ENCODE data around the gene NT5C1B. TPM values are rescaled to one million over a fixed set of nuclear protein-coding genes. Genes with fewer than 3 reads are reported as not detected.
"Not testable (repeated sequence)": the region's sequence is repeated elsewhere in the genome, so short reads cannot be mapped to it uniquely, and the experiment has no call there.

Gene NT5C1B
- not detected for total RNA-seq

DNA sequence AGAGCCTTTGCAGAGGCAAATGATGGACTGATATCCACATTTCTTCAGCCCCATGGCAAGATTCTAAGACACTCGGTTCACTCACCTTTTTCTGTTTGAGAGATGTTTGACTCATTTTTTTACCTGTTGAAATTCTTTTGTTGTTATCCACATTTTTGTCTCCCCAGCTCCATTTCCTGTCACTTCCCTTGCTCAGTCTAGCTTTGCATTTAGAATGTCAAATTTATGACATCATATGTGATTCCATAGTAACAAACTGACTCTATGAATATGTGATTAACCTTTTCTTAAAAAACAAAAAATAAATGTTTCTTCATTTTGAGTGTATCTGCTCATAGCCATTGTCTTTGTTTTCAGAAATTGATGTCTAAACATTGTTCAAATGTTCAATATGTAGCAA lies at the start of gene NT5C1B:
Gene NT5C1B (minus strand): TSS at position 216 of the 400 bp plus-strand sequence. CDS start 101 bp downstream, at position 115.
- H3K36me3 ChIP-seq (replicated peaks in 1 of 2; ENCODE audit: insufficient read depth in 1 of 2, low read depth in 2 of 2), result no peaks in the 10 kb centered on the region
- no peak within 1 kb of the TSS for H3K27ac ChIP-seq
- TF ChIP-seq, protein P1, sequence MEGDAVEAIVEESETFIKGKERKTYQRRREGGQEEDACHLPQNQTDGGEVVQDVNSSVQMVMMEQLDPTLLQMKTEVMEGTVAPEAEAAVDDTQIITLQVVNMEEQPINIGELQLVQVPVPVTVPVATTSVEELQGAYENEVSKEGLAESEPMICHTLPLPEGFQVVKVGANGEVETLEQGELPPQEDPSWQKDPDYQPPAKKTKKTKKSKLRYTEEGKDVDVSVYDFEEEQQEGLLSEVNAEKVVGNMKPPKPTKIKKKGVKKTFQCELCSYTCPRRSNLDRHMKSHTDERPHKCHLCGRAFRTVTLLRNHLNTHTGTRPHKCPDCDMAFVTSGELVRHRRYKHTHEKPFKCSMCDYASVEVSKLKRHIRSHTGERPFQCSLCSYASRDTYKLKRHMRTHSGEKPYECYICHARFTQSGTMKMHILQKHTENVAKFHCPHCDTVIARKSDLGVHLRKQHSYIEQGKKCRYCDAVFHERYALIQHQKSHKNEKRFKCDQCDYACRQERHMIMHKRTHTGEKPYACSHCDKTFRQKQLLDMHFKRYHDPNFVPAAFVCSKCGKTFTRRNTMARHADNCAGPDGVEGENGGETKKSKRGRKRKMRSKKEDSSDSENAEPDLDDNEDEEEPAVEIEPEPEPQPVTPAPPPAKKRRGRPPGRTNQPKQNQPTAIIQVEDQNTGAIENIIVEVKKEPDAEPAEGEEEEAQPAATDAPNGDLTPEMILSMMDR (IDR thresholded peaks at IDR 0.05), result no peak
- TF ChIP-seq POLR2A (IDR thresholded peaks at IDR 0.05), result no peak
- no peak within 1 kb of the TSS for H3K4me3 ChIP-seq
- H3K9me3 ChIP-seq, result no peaks in the 10 kb centered on the region
- DNase-seq (no peak), ATAC-seq (no peak)
- WGBS, 2 donors, result 82 to 93% methylated on average over 1 of the region's 1 CpG
- H3K27me3 ChIP-seq, result no peaks in the 10 kb centered on the region
- no peaks in the 10 kb centered on the region for H3K4me1 ChIP-seq
- intact Hi-C loops (cut with DNase I), result no loop called here

DNA sequence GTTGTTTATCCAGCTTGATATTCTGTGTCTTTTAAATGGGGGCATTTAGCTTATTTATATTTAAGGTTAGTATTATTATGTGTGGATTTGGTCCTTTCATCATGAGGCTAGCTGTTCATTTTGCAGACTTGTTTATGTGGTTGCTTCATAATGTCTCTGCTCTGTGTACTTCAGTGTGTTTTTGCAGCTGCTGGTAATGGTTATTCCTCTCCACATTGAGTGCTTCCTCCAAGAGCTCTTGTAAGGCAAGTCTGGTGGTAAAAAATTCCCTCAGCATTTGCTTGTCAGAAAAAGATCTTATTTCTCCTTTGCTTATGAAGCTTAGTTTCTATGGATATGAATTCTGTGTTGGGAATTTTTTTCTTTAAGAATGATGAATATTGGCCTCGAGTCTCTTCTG lies 47.8 kb upstream of the NT5C1B start:
- DNase-seq, result no peak
- H3K4me1 ChIP-seq, result no peaks in the 10 kb centered on the region
- H3K9me3 ChIP-seq, result peaks cover 0 to 8% (median 0%) of the 10 kb centered on the region in 3 donors
- H3K27me3 ChIP-seq, result no peaks in the 10 kb centered on the region
- WGBS, 2 donors, result 65 to 75% methylated on average over 1 of the region's 1 CpG
- no peak for TF ChIP-seq POLR2A (IDR thresholded peaks at IDR 0.05)
- TF ChIP-seq, protein P1 (IDR thresholded peaks at IDR 0.05), result no peak
- no peak overlapping the region for H3K27ac ChIP-seq
- H3K4me3 ChIP-seq, result no peak overlapping the region
- no peak for ATAC-seq
- H3K36me3 ChIP-seq (replicated peaks in 1 of 2; ENCODE audit: insufficient read depth in 1 of 2, low read depth in 2 of 2), result no peaks in the 10 kb centered on the region
- intact Hi-C loops (cut with DNase I), result no loop called here

DNA sequence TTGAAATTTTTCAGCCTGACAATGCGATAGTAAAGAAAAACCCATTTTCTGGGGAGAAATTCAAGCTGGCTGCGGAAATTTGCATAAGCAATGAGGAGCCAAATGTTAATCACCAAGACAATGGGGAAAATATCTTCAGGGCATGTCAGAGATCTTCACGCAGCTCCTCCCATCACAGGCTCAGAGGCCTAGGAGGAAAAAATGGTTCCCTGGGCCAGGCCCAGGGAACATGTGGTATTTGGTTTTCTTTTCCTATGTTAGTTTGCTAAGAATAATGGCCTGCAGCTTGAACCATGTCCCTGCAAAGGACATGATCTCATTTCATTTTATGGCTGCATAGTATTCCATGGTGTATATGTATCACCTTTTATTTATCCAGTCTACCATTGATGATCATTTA lies 43.3 kb upstream of the NT5C1B start:
- H3K4me1 ChIP-seq; H3K27me3 ChIP-seq; H3K36me3 ChIP-seq (replicated peaks in 1 of 2; ENCODE audit: insufficient read depth in 1 of 2, low read depth in 2 of 2); DNase-seq; H3K27ac ChIP-seq; intact Hi-C loops (cut with DNase I); ATAC-seq; H3K4me3 ChIP-seq; H3K9me3 ChIP-seq: not testable (repeated sequence)
- 97 to 98% methylated on average over 3 of the region's 3 CpGs for WGBS, 2 donors

DNA sequence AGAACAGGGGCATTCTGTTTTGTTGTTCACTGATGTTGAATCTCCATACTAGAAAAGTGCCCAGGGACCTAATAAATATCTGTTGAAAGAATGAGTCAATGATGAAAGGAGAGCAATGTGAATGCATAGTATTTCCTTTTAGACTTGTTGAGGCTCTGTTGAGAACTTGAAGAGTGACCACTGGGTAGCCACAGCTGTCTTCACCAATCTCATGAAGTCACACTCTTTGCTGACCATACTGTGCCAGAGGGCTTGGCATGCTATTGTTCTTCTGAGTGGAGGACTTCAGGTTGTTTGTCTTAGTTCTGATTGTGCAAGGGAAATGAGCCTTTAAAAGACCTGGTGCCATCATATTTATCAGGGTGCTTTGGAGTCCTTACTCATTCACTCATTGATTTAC lies 41.6 kb upstream of the NT5C1B start:
- ATAC-seq, result no peak

DNA sequence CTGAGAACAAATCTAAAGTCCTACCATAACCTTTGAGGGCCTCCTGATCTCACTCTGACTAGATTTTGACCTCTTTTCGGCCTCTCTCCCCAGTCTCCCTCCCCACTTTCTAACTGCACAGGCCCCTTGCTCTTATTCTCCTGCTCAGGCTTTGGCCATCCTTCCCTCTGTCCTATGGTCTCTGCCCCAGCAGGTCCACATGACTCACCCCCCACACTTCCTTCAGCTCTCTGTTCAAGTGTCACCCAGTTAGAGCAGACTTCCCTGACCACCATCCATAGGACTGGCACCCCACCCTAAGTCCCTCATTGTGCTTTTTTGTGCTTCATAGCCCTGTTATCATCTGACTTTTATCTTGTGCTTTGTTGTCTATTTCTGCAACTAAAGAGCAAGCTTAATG lies 41.2 kb upstream of the NT5C1B start:
- Histone ChIP-seq H3K27ac (no peak overlapping the region), H3K4me1 (no peaks in the 10 kb centered on the region), H3K27me3 (no peaks in the 10 kb centered on the region), H3K9me3 (peaks cover 0 to 9% (median 0%) of the 10 kb centered on the region in 3 donors), H3K4me3 (no peak overlapping the region), H3K36me3 (replicated peaks in 1 of 2; ENCODE audit: insufficient read depth in 1 of 2, low read depth in 2 of 2) (no peaks in the 10 kb centered on the region)
- 93 to 97% methylated on average over 1 of the region's 1 CpG for WGBS, 2 donors
- no peak for DNase-seq
- ATAC-seq, result no peak
- TF ChIP-seq, protein P1 (IDR thresholded peaks at IDR 0.05), result no peak
- TF ChIP-seq POLR2A (IDR thresholded peaks at IDR 0.05), result no peak
- intact Hi-C loops (cut with DNase I), result no loop called here

More for the DNA sequence above, 41.6 kb upstream of the NT5C1B start:
- intact Hi-C loops (cut with DNase I), result no loop called here
- Histone ChIP-seq H3K9me3 (peaks cover 0 to 9% (median 0%) of the 10 kb centered on the region in 3 donors), H3K27me3 (no peaks in the 10 kb centered on the region), H3K36me3 (replicated peaks in 1 of 2; ENCODE audit: insufficient read depth in 1 of 2, low read depth in 2 of 2) (no peaks in the 10 kb centered on the region), H3K27ac (no peak overlapping the region), H3K4me1 (no peaks in the 10 kb centered on the region), H3K4me3 (no peak overlapping the region)
- no peak for TF ChIP-seq POLR2A (IDR thresholded peaks at IDR 0.05)
- TF ChIP-seq, protein P1 (IDR thresholded peaks at IDR 0.05), result no peak
- no peak for DNase-seq

All from body of pancreas (tissue), 4 donors.